SW 1271 (cell line): ENCODE data around the gene CISD3.

Experiments
- DNase-seq, 2 experiments: peaks; one replicate each; lab custom pipeline; 2025; lab: John Stamatoyannopoulos, UW

The CISD3 gene

GRCh38 chr17:38779965-38780752 is 50.0 kb downstream of the CISD3 start:
- DNase-seq, result no peak

GRCh38 chr17:38783227-38783626 is 53.1 kb downstream of the CISD3 start:
- no peak for DNase-seq
